Smooth muscle cell (in vitro differentiated cells): ENCODE results near the gene WFIKKN2. TPM values are rescaled to one million over a fixed set of nuclear protein-coding genes. Genes with fewer than 3 reads are reported as not detected.

Experiments
- DNase-seq: peaks from one replicate; lab custom pipeline; 2025; ENCODE audit not compliant: unreplicated experiment; lab: John Stamatoyannopoulos, UW
- H2AFZ ChIP-seq: fragments of 200-600 bp; sonication (generic); 2 replicates; pipeline ENCODE4 v1.6.0; 2016; ENCODE audit warnings: antibody characterized with exemption, low read depth, mild to moderate bottlenecking
- H3F3A ChIP-seq: fragments of 200-600 bp; sonication (generic); 2 replicates; pipeline ENCODE4 v1.6.0; 2017; ENCODE audit warnings: antibody characterized with exemption, low read depth
- H3K27ac ChIP-seq: fragments of 200-600 bp; sonication (generic); 2 replicates; pipeline ENCODE4 v1.5.1; 2016; ENCODE audit warnings: low read depth, mild to moderate bottlenecking
- H3K27me3 ChIP-seq: fragments of 200-600 bp; sonication (generic); 2 replicates; pipeline ENCODE4 v1.6.1; 2016; ENCODE audit warnings: low read depth, mild to moderate bottlenecking
- H3K36me3 ChIP-seq: fragments of 200-600 bp; sonication (generic); 2 replicates; pipeline ENCODE4 v1.5.1; 2016; ENCODE audit warnings: low read depth
- H3K4me1 ChIP-seq: fragments of 200-600 bp; sonication (generic); 2 replicates; pipeline ENCODE4 v1.5.1; 2016; ENCODE audit warnings: low read depth
- H3K4me2 ChIP-seq: fragments of 200-600 bp; sonication (generic); 2 replicates; pipeline ENCODE4 v1.6.0; 2016; ENCODE audit warnings: mild to moderate bottlenecking
- H3K4me3 ChIP-seq: fragments of 200-600 bp; sonication (generic); 2 replicates; pipeline ENCODE4 v1.5.1; 2016; ENCODE audit warnings: mild to moderate bottlenecking
- H3K79me2 ChIP-seq: fragments of 200-600 bp; sonication (generic); 2 replicates; pipeline ENCODE4 v1.6.0; 2016; ENCODE audit warnings: low read depth, mild to moderate bottlenecking
- H3K9ac ChIP-seq: fragments of 200-600 bp; sonication (generic); 2 replicates; pipeline ENCODE4 v1.6.0; 2016; ENCODE audit warnings: low read depth
- H3K9me3 ChIP-seq: fragments of 200-600 bp; sonication (generic); replicated peaks from 2 replicates; pipeline ENCODE4 v1.5.1; 2016; ENCODE audit warnings: low read depth
- H4K20me1 ChIP-seq: fragments of 200-600 bp; sonication (generic); 2 replicates; pipeline ENCODE4 v1.6.0; 2016; ENCODE audit warnings: low read depth
- WGBS: methylation state at CpG from one replicate; pipeline ENCODE4 v1.1.7; 2016; ENCODE audit warnings: low lambda C conversion rate; 5-methylcytosine and 5-hydroxymethylcytosine counted together
- polyA plus RNA-seq: library from polyadenylated mRNA; unstranded; fragments of >200 nt; fragmentation: Nextera tagmentation; extraction: Ambion mirVana; gene quantifications from 2 replicates; pipeline ENCODE4 v1.2.1, GENCODE V29; 2016
- total RNA-seq: library from RNA; depleted of rRNA; stranded (reverse); fragments of >200 nt; gene quantifications from 2 replicates; pipeline ENCODE4 v1.2.3, GENCODE V29; 2014
- TF ChIP-seq, protein P1 (sequence below): fragments of 200-600 bp; sonication (generic); IDR thresholded peaks from 2 replicates; pipeline ENCODE4 v1.5.1; 2017; ENCODE audit warnings: borderline replicate concordance, mild to moderate bottlenecking, antibody characterized with exemption; ENCODE audit not compliant: insufficient read depth, poor library complexity, severe bottlenecking

The WFIKKN2 gene
- total and polyA plus RNA-seq, 2 experiments from 2014 or later, result not detected

DNA sequence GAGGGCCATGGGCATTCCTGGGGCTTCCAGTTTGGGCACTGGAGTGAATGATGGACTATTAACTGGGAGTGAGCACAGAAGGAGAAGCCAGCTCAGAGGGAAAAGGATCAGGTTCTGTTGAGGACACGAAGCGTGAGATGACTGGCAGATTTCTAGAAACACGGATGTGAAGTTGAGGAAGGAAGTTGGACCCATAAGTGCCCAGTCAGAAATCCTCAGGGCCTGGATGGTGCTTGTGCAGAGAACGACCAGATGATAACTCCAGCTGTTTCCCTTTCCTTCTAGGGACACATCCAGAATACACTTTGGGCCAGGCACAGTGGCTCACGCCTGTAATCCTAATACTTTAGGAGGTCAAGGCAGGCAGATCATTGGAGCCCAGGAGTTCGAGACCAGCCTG, 44.8 kb upstream of the WFIKKN2 start:
- no peak for DNase-seq
- H3K4me1 ChIP-seq, result peaks cover 7% of the 10 kb centered on the region
- no peak overlapping the region for H3K4me2 ChIP-seq
- H3K27ac ChIP-seq, result no peak overlapping the region
- 88% methylated on average over 6 of the region's 6 CpGs for WGBS
- no peaks in the 10 kb centered on the region for H3K79me2 ChIP-seq
- no peaks in the 10 kb centered on the region for H3K36me3 ChIP-seq
- no peak overlapping the region for H3K9ac ChIP-seq
- H3K4me3 ChIP-seq, result no peak overlapping the region
- H3K9me3 ChIP-seq, result no peaks in the 10 kb centered on the region
- TF ChIP-seq, protein P1, sequence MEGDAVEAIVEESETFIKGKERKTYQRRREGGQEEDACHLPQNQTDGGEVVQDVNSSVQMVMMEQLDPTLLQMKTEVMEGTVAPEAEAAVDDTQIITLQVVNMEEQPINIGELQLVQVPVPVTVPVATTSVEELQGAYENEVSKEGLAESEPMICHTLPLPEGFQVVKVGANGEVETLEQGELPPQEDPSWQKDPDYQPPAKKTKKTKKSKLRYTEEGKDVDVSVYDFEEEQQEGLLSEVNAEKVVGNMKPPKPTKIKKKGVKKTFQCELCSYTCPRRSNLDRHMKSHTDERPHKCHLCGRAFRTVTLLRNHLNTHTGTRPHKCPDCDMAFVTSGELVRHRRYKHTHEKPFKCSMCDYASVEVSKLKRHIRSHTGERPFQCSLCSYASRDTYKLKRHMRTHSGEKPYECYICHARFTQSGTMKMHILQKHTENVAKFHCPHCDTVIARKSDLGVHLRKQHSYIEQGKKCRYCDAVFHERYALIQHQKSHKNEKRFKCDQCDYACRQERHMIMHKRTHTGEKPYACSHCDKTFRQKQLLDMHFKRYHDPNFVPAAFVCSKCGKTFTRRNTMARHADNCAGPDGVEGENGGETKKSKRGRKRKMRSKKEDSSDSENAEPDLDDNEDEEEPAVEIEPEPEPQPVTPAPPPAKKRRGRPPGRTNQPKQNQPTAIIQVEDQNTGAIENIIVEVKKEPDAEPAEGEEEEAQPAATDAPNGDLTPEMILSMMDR, result no peak
- no peaks in the 10 kb centered on the region for H4K20me1 ChIP-seq
- no peaks in the 10 kb centered on the region for H3K27me3 ChIP-seq
- no peak overlapping the region for H2AFZ ChIP-seq
- H3F3A ChIP-seq, result no peaks in the 10 kb centered on the region

DNA sequence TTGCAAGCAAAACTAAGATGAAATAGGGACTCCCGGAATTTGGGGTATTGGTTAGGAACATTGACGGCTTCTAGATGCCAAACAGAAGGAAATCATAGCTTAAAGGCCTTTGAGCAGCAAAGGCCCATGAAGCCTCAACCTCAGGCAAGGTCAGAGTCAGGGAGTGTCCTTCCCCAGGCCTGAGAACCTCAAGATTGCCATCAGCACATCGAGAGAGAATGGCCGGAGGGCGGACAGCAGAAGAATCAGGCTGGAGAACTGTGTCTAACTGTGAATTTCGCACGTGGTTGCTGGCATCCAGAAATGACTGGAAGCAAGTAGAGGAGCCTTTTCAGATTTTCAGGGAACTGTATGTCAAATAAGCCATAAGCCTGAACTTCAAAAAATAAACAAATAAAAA, 43.3 kb upstream of the WFIKKN2 start:
- TF ChIP-seq, protein P1, result no peak
- H3K36me3 ChIP-seq, result no peaks in the 10 kb centered on the region
- no peaks in the 10 kb centered on the region for H4K20me1 ChIP-seq
- H3K4me2 ChIP-seq, result no peak overlapping the region
- no peak overlapping the region for H3K9ac ChIP-seq
- H3K4me1 ChIP-seq, result peaks cover 7% of the 10 kb centered on the region
- no peak for DNase-seq
- no peaks in the 10 kb centered on the region for H3K9me3 ChIP-seq
- no peak overlapping the region for H3K27ac ChIP-seq
- no peaks in the 10 kb centered on the region for H3K79me2 ChIP-seq
- no peaks in the 10 kb centered on the region for H3K27me3 ChIP-seq
- WGBS, result 89% methylated on average over 7 of the region's 7 CpGs
- no peak overlapping the region for H2AFZ ChIP-seq
- H3K4me3 ChIP-seq, result no peak overlapping the region
- no peaks in the 10 kb centered on the region for H3F3A ChIP-seq

DNA sequence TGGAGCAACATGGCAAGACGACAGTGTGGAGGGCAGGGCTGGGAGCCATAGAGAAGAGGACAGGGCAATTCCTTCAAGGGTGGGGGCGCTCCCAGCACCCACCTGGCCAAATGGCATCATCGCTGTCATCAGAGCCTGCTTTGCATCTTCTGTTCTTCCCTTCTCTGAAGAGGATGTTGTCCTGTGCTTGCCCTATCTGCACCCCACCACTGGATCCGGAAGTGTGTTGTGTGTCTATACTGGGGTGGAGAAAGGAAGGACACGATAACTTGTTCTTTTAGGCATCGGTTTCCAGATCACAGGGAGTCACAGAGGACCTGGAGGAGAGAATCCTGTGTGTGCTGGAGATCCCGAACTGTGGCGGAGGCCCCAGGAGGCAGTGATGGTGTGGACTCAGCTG, 42.4 kb upstream of the WFIKKN2 start:
- Histone ChIP-seq H3K4me1 (peaks cover 7% of the 10 kb centered on the region), H3K79me2 (no peaks in the 10 kb centered on the region), H3K36me3 (no peaks in the 10 kb centered on the region), H3F3A (no peaks in the 10 kb centered on the region), H3K27ac (no peak overlapping the region), H3K9ac (no peak overlapping the region), H3K27me3 (no peaks in the 10 kb centered on the region), H4K20me1 (no peaks in the 10 kb centered on the region), H3K9me3 (no peaks in the 10 kb centered on the region), H2AFZ (no peak overlapping the region), H3K4me2 (no peak overlapping the region), H3K4me3 (no peak overlapping the region)
- WGBS, result 95% methylated on average over 8 of the region's 8 CpGs
- DNase-seq, result no peak
- TF ChIP-seq, protein P1, result no peak

DNA sequence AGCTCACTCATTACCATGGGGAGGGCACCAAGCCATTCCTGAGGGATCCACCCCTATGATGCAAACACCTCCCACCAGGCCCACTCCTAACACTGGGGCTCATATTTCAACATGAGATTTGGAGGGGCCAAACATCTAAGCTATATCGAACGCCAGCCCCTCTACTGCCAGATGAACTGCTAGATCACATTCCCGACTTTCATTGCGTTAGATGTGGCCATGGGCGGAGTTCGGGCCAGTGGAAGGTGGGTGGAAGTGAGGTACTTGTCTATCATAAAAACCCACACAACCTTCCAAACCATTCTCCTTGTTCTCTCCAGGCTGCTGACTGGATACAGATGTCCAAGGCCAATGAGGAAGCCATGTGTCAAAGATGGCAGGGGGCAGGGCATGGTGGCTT, 41.0 kb upstream of the WFIKKN2 start:
- no peaks in the 10 kb centered on the region for H3F3A ChIP-seq
- H2AFZ ChIP-seq, result no peak overlapping the region
- no peaks in the 10 kb centered on the region for H3K36me3 ChIP-seq
- H3K9ac ChIP-seq, result no peak overlapping the region
- no peak overlapping the region for H3K4me2 ChIP-seq
- DNase-seq, result no peak
- 95% methylated on average over 6 of the region's 6 CpGs for WGBS
- H3K27ac ChIP-seq, result no peak overlapping the region
- no peaks in the 10 kb centered on the region for H3K79me2 ChIP-seq
- H4K20me1 ChIP-seq, result no peaks in the 10 kb centered on the region
- H3K4me3 ChIP-seq, result no peak overlapping the region
- no peaks in the 10 kb centered on the region for H3K27me3 ChIP-seq
- peaks cover 11% of the 10 kb centered on the region for H3K4me1 ChIP-seq
- TF ChIP-seq, protein P1, result no peak
- H3K9me3 ChIP-seq, result no peaks in the 10 kb centered on the region
